ENCODE results near the gene RPE65. TPM values are rescaled to one million over a fixed set of nuclear protein-coding genes. Genes with fewer than 3 reads are reported as not detected.
A peak's percentile ranks its signal among the peaks of the same experiment; 100 is the strongest.

RPE65 gene
- total RNA-seq, 1 donor from 2014 or later: 0.14 TPM

- TF ChIP-seq CTCF (conservative IDR thresholded peaks at IDR 0.05): no peak
- Mint-ChIP-seq H3K27ac (no peak overlapping the region), H3K4me1 (ENCODE audit: unreplicated experiment) (peaks cover 8% of the 10 kb centered on the region), H3K9me3 (peaks cover 12% of the 10 kb centered on the region), H3K4me3 (no peak overlapping the region), H3K36me3 (peaks cover 8% of the 10 kb centered on the region), H3K27me3 (no peaks in the 10 kb centered on the region)
- DNase-seq (ENCODE audit: extremely low spot score, unreplicated experiment): no peak
Measured at GRCh38 chr1:68460935-68461334, 11.2 kb upstream of the RPE65 start.

DNA sequence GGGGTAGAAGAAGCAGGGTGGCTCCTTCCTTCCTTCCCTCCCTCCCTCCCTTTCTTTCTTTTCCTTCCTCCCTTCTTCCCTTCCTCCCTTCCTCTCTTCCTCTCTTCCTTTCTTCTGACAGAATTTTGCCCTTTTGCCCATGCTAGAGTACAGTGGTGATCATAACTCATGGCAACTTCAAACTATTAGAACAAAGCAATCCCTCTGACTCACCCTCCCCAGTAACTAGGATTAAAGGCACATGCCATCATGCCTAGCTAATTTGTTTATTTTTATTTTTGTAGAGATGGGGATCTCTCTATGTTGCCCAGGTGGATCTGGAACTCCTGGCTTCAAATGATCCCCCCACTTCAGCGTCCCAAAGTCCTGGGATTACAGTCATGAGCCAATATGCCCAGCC lies 10.0 kb upstream of the RPE65 start:
- Mint-ChIP-seq H3K4me1 (ENCODE audit: unreplicated experiment) (peaks cover 3% of the 10 kb centered on the region), H3K4me3 (no peak overlapping the region), H3K27me3 (no peaks in the 10 kb centered on the region), H3K9me3 (peaks cover 11% of the 10 kb centered on the region), H3K36me3 (peaks cover 8% of the 10 kb centered on the region), H3K27ac (no peak overlapping the region)
- TF ChIP-seq CTCF (conservative IDR thresholded peaks at IDR 0.05): no peak
- DNase-seq (ENCODE audit: extremely low spot score, unreplicated experiment): no peak

GRCh38 chr1:68459091-68459490 lies 9.3 kb upstream of the RPE65 start:
- H3K4me1 Mint-ChIP-seq (ENCODE audit: unreplicated experiment): no peaks in the 10 kb centered on the region
- H3K4me3 Mint-ChIP-seq: no peak overlapping the region
- no peaks in the 10 kb centered on the region for H3K27me3 Mint-ChIP-seq

GRCh38 chr1:68456202-68456601 lies 6.4 kb upstream of the RPE65 start:
- Mint-ChIP-seq H3K27me3 (no peaks in the 10 kb centered on the region), H3K4me1 (ENCODE audit: unreplicated experiment) (no peaks in the 10 kb centered on the region), H3K27ac (no peak overlapping the region), H3K9me3 (peaks cover 4% of the 10 kb centered on the region), H3K36me3 (no peaks in the 10 kb centered on the region), H3K4me3 (no peak overlapping the region)
- TF ChIP-seq CTCF (conservative IDR thresholded peaks at IDR 0.05): no peak
- DNase-seq (ENCODE audit: extremely low spot score, unreplicated experiment): no peak

More at GRCh38 chr1:68459091-68459490, 9.3 kb upstream of the RPE65 start:
- TF ChIP-seq CTCF (conservative IDR thresholded peaks at IDR 0.05): no peak
- Mint-ChIP-seq H3K36me3 (peaks cover 4% of the 10 kb centered on the region), H3K9me3 (peaks cover 10% of the 10 kb centered on the region), H3K27ac (no peak overlapping the region)
- no peak for DNase-seq (ENCODE audit: extremely low spot score, unreplicated experiment)

- Mint-ChIP-seq H3K4me3 (no peak overlapping the region), H3K9me3 (peaks cover 4% of the 10 kb centered on the region), H3K36me3 (no peaks in the 10 kb centered on the region), H3K27ac (no peak overlapping the region), H3K27me3 (no peaks in the 10 kb centered on the region), H3K4me1 (ENCODE audit: unreplicated experiment) (no peaks in the 10 kb centered on the region)
- DNase-seq (ENCODE audit: extremely low spot score, unreplicated experiment): no peak
- TF ChIP-seq CTCF (conservative IDR thresholded peaks at IDR 0.05): peak; percentile 41
Measured at GRCh38 chr1:68454534-68454933, 4.8 kb upstream of the RPE65 start.

Measured in type B pancreatic cell (in vitro differentiated cells).